HG02884 (cell line): ENCODE data around the gene DLX6.
"Not testable (repeated sequence)": the region's sequence is repeated elsewhere in the genome, so short reads cannot be mapped to it uniquely, and the experiment has no call there.

Source experiments
- ATAC-seq: cut with Tn5 transposase; IDR thresholded peaks from one replicate; pipeline ENCODE4 v1.9.1; 2021; ENCODE audit warnings: mild to moderate bottlenecking, moderate library complexity; ENCODE audit not compliant: unreplicated experiment

Gene DLX6

GRCh38 chr7:97021747-97022490 lies 16.6 kb downstream of the DLX6 start:
- ATAC-seq = no peak

GRCh38 chr7:97022491-97023306 lies 17.3 kb downstream of the DLX6 start:
- no peak for ATAC-seq

GRCh38 chr7:97024209-97025129 lies 19.1 kb downstream of the DLX6 start, which contains the start of gene DLX5:
Gene DLX5, minus strand, starts transcription at chr7:97024831. Its CDS starts 208 bp downstream, at chr7:97024623.
- ATAC-seq = no peak

GRCh38 chr7:97025130-97025499 lies 19.8 kb downstream of the DLX6 start:
- ATAC-seq = no peak

GRCh38 chr7:97025983-97026714 lies 20.8 kb downstream of the DLX6 start:
- ATAC-seq = no peak

- ATAC-seq = no peak
Measured at GRCh38 chr7:97026715-97027426, 21.5 kb downstream of the DLX6 start.

- peak; percentile 80 for ATAC-seq
Measured at GRCh38 chr7:97027427-97028234, 22.3 kb downstream of the DLX6 start.

- not testable (repeated sequence) for ATAC-seq
Measured at GRCh38 chr7:97034213-97034852, 29.0 kb downstream of the DLX6 start.

- no peak for ATAC-seq
Measured at GRCh38 chr7:97039374-97040065, 34.2 kb downstream of the DLX6 start.

GRCh38 chr7:97043281-97043680 lies 37.9 kb downstream of the DLX6 start:
- ATAC-seq = no peak
